GM21825 (cell line): ENCODE data around the gene ZNF260.
A peak's percentile ranks its signal among the peaks of the same experiment; 100 is the strongest.
"Not testable (repeated sequence)": the region's sequence is repeated elsewhere in the genome, so short reads cannot be mapped to it uniquely, and the experiment has no call there.

Experiments used
- ATAC-seq: cut with Tn5 transposase; IDR thresholded peaks from one replicate; pipeline ENCODE4 v1.9.1; 2021; ENCODE audit warnings: mild to moderate bottlenecking, moderate library complexity; ENCODE audit not compliant: unreplicated experiment

Gene ZNF260

GRCh38 chr19:36490846-36491245 lies 37.2 kb downstream of the ZNF260 start:
- ATAC-seq = not testable (repeated sequence)

DNA sequence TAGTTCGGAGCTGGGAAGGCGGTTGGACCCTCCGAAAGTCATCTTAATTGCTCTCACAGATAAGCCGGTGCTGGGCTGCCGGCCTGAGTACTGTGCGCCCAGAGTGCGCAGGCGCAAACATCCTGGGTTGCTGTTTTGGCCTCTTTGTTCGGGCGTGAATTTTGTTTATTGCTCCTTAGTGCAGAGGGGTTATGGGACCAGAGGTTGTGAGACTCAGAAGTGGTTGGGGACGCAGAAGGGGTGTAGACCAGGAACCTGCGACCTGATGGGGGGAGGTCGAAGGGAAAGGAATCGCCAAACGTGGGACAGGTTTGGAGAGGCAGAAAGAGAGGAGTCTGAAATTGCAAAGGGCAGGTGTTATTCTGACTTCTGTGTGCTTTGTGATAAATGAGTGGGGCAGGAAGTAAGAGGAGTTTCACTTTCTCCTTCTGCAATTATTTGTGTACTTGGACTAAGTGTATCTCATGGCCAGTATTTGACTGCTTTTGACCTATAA lies 38.1 kb downstream of the ZNF260 start:
- peak; percentile 47 for ATAC-seq

GRCh38 chr19:36489118-36489919 lies 38.8 kb downstream of the ZNF260 start, which contains the start of gene ZNF566:
Gene ZNF566 (minus strand): TSS chr19:36489561. CDS start chr19:36476557, 13,004 bp downstream.
- peak; percentile 89 for ATAC-seq

DNA sequence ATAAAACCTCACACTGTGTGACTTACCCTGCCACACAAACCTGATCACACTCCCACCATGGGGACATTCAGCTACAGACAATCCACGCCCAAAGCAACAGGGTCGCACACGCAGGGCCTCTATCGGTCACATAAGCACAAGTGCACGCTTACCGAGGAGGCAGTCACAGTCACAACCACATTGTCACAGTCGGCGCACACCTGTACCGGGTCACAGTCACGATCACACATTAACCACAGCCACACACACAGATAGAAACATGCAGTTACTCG lies 39.3 kb downstream of the ZNF260 start:
- peak; percentile 11 for ATAC-seq

DNA sequence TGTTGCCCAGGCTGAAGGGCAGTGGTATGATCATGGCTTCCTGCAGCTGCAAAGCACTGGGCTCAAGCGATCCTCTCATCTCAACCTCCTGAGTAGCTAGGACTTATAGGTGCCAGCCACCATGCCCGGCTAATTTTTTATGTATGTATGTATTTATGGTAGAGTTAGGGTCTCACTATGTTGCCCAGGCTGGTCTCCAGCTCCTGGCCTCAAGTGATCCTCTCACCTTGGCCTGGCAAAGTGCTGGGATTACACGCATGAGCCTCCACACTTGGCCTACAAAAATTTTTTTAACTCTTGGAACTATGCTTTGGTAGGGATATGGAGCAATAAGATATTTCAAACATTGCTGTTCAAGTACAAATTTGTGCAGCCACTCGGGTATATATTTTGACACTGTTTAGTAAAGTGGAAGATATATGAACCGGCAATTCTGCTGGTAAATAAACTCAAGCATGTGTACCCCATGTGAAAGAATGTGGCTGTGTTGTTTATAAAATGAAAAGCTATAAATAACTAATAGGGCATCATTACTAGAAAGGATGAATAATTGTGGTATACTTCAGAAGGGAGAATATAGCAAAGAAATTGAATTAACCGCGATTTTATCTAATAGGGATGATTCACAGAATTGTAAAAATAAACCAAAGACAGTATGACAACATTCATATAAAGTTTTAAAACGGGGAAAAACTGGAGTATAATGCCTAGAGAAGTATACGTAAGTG lies 39.8 kb downstream of the ZNF260 start:
- no peak for ATAC-seq

DNA sequence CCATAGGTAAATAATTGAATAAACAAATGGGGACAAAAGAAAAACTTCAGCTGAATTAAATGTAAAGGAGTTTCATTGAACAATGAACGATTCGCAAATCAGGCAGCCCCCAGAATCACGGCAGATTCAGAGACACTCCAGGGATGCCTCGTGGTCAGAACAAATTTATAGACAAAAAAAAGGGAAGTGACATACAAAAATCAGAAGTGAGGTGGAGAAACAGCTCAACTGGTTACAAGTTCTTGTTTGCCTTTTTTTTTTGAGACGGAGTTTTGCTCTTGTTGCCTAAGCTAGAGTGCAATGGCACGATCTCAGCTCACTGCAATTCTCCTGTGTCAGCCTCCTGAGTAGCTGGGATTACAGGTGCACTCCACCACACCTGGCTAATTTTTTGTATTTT lies 44.4 kb downstream of the ZNF260 start:
- ATAC-seq = no peak

DNA sequence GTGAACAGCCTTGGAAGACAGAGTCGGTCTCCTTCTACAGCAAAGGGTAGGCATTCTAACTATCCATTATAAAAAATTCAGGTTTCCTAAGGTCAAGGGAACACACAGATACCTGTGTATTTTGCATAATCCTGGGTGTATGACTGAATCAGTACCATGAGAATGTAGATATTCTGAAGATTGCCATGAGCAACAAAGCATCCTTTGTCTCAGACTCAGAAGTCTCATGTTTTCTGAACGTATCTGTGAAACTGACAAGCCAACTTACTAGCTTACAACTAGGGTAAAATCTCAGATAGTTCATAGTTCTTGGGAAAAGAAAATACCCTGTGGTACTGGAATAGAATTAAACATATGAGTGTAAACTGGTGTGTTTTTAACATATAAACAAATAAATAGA lies 45.2 kb downstream of the ZNF260 start:
- ATAC-seq = no peak
